HepG2 (cell line): ENCODE measurements around the gene TIMM17A. TPM values are rescaled to one million over a fixed set of nuclear protein-coding genes. Genes with fewer than 3 reads are reported as not detected.
A peak's percentile ranks its signal among the peaks of the same experiment; 100 is the strongest.

Experiments used
- ATAC-seq: fragments of 200-7000 bp; cut with Tn5 transposase; 3 replicates; pipeline ENCODE4 v1.9.1; 2020; ENCODE audit warnings: mild to moderate bottlenecking, moderate library complexity
- BruUV-seq: library from RNA; stranded (reverse); fragments of 400-500 nt; replicated peaks from 2 replicates; lab custom pipeline; 2021; lab: Mats Ljungman, UMichigan
- CTCF ChIA-PET: fragments of 300-600 bp; formaldehyde crosslinking; extraction: SDS; loops from one replicate; lab custom pipeline; 2021; ENCODE audit warnings: low total read pairs, inconsistent platforms, low intra/inter-chr PET ratio; lab: Yijun Ruan, JAX
- POLR2A ChIA-PET: fragments of 350-600 bp; sonication (Branson Sonifier 250); formaldehyde crosslinking; loops from one replicate; lab custom pipeline; 2020; ENCODE audit warnings: antibody characterized with exemption, inconsistent platforms; lab: Yijun Ruan, JAX
- DNase-seq: peaks from one replicate; pipeline ENCODE4 v3.0.0-alpha.2; 2015; ENCODE audit warnings: low spot score
- FAIRE-seq: peaks from 3 replicates; lab custom pipeline; 2011; peaks lifted over from hg19 to GRCh38; lab: Jason Lieb, UNC
- H2AFZ ChIP-seq: one replicate; pipeline ENCODE4 v1.6.1; 2011; ENCODE audit warnings: low read length, inconsistent platforms
- H3K27ac ChIP-seq: fragments of 300-600 bp; 3 replicates; pipeline ENCODE4 v1.8.0; 2011; ENCODE audit warnings: mixed run types, mild to moderate bottlenecking, mixed read lengths, low read length, inconsistent platforms; ENCODE audit not compliant: insufficient read depth; ENCODE audit errors: extremely low read length
- H3K27me3 ChIP-seq, 2 experiments: fragments of 200-600 bp in 1 of 2; 2 replicates in 1 of 2; 3 replicates in 1 of 2; pipeline versions ENCODE4 v1.6.0 to v1.8.0; 2011; ENCODE audit warnings: low read length in 2 of 2, mild to moderate bottlenecking in 2 of 2, moderate library complexity in 2 of 2, inconsistent platforms in 1 of 2; ENCODE audit not compliant: insufficient read depth in 2 of 2, control insufficient read depth in 1 of 2
- H3K36me3 ChIP-seq, 2 experiments: fragments of 200-600 bp in 1 of 2; replicated peaks in 1 of 2; 2 replicates in 1 of 2; 3 replicates in 1 of 2; pipeline versions ENCODE4 v1.5.1 to v1.8.0; 2011; ENCODE audit warnings: low read length in 2 of 2, inconsistent platforms in 1 of 2; ENCODE audit not compliant: insufficient read depth in 2 of 2, control insufficient read depth in 1 of 2
- H3K4me1 ChIP-seq: 2 replicates; pipeline ENCODE4 v1.5.1; 2012; ENCODE audit warnings: low read length, inconsistent platforms; ENCODE audit not compliant: insufficient read depth
- H3K4me2 ChIP-seq: 2 replicates; pipeline ENCODE4 v1.6.0; 2011; ENCODE audit warnings: low read depth, low read length, inconsistent platforms
- H3K4me3 ChIP-seq, 3 experiments: fragments of 200-600 bp in 1 of 3; sonication (generic), shearing (Covaris generic) in 1 of 3; replicated peaks in 1 of 3; 2 replicates each; pipeline ENCODE4 v1.5.1; 2011 to 2016; ENCODE audit warnings: low read length in 3 of 3, inconsistent platforms in 2 of 3, low read depth in 2 of 3, mild to moderate bottlenecking in 2 of 3, control low read depth in 1 of 3, mixed read lengths in 1 of 3; ENCODE audit not compliant: insufficient read depth in 1 of 3
- H3K79me2 ChIP-seq: one replicate; pipeline ENCODE4 v1.6.1; 2011; ENCODE audit warnings: low read length, inconsistent platforms; ENCODE audit not compliant: insufficient read depth
- H3K9ac ChIP-seq: 2 replicates; pipeline ENCODE4 v1.6.0; 2011; ENCODE audit warnings: mild to moderate bottlenecking, low read depth, low read length, inconsistent platforms; ENCODE audit not compliant: insufficient read depth
- H3K9me3 ChIP-seq: 2 replicates; pipeline ENCODE4 v1.5.1; 2012; ENCODE audit warnings: mild to moderate bottlenecking, low read length
- H4K20me1 ChIP-seq: 2 replicates; pipeline ENCODE4 v1.6.0; 2011; ENCODE audit warnings: inconsistent platforms, mild to moderate bottlenecking, low read length, moderate library complexity; ENCODE audit not compliant: insufficient read depth
- ATF7-NPFF ChIP-seq: sonication (generic); formaldehyde crosslinking; IDR thresholded peaks from 2 replicates; pipeline ENCODE4 v1.8.1; 2023; ENCODE audit warnings: mild to moderate bottlenecking, low read depth, missing genetic modification reagents, moderate library complexity
- FOSL2 ChIP-seq: sonication (generic); formaldehyde crosslinking; IDR thresholded peaks from 2 replicates; pipeline ENCODE4 v1.4.0; 2020; ENCODE audit warnings: missing genetic modification reagents
- IRF2 ChIP-seq: IDR thresholded peaks from 2 replicates; pipeline ENCODE4 v1.6.1; 2018; ENCODE audit warnings: missing genetic modification reagents, missing compliant biosample characterization
- ISX ChIP-seq: sonication (generic); formaldehyde crosslinking; conservative IDR thresholded peaks from 2 replicates; pipeline ENCODE4 v1.5.0; 2020; ENCODE audit warnings: missing genetic modification reagents
- MZF1 ChIP-seq: sonication (generic); formaldehyde crosslinking; IDR thresholded peaks from 2 replicates; pipeline ENCODE4 v1.8.1; 2023; ENCODE audit warnings: mild to moderate bottlenecking, missing genetic modification reagents, borderline replicate concordance
- NAIF1 ChIP-seq: sonication (generic); formaldehyde crosslinking; IDR thresholded peaks from 2 replicates; pipeline ENCODE4 v1.5.0; 2020; ENCODE audit warnings: mild to moderate bottlenecking, missing genetic modification reagents, borderline replicate concordance
- PAX8 ChIP-seq: sonication (generic); formaldehyde crosslinking; IDR thresholded peaks from 2 replicates; pipeline ENCODE4 v1.8.0; 2022; ENCODE audit warnings: mild to moderate bottlenecking, missing genetic modification reagents, borderline replicate concordance
- POLR2AphosphoS5 ChIP-seq: IDR thresholded peaks from 2 replicates; pipeline ENCODE4 v1.6.1; 2012; ENCODE audit warnings: low read depth, low read length
- RNF2 ChIP-seq: fragments of 450-650 bp; conservative IDR thresholded peaks from 2 replicates; pipeline ENCODE4 v1.6.1; 2016; ENCODE audit warnings: low read depth
- SALL2 ChIP-seq: sonication (generic); formaldehyde crosslinking; IDR thresholded peaks from 2 replicates; pipeline ENCODE4 v1.8.1; 2023; ENCODE audit warnings: mild to moderate bottlenecking, missing genetic modification reagents, inconsistent platforms
- TAF1 ChIP-seq: sonication (generic); formaldehyde crosslinking; IDR thresholded peaks from 2 replicates; pipeline ENCODE4 v1.4.0; 2020; ENCODE audit warnings: missing genetic modification reagents
- ZNF441 ChIP-seq: sonication (generic); formaldehyde crosslinking; IDR thresholded peaks from 2 replicates; pipeline ENCODE4 v1.7.0; 2021; ENCODE audit warnings: missing genetic modification reagents, borderline replicate concordance
- ZNF556 ChIP-seq: sonication (generic); formaldehyde crosslinking; IDR thresholded peaks from 2 replicates; pipeline ENCODE4 v1.4.0; 2020; ENCODE audit warnings: mild to moderate bottlenecking, missing genetic modification reagents, borderline replicate concordance
- ZNF572 ChIP-seq: sonication (generic); formaldehyde crosslinking; IDR thresholded peaks from 2 replicates; pipeline ENCODE4 v1.5.1; 2020; ENCODE audit warnings: mild to moderate bottlenecking, missing genetic modification reagents
- WGBS: methylation state at CpG from one replicate; pipeline ENCODE4 v1.1.6; 2017; ENCODE audit warnings: low lambda C conversion rate; 5-methylcytosine and 5-hydroxymethylcytosine counted together
- in situ Hi-C: cut with HindIII; loops from 2 replicates; pipeline ENCODE4 v1.10.0; 2017; ENCODE audit warnings: low pct_unique_long_range_greater_than_20kb; ENCODE audit not compliant: extremely low pct_ligation_motif_present
- intact Hi-C: fragments of 100-400 bp; cut with micrococcal nuclease; formaldehyde crosslinking; loops from one replicate; pipeline ENCODE4 v1.10.0; 2022; ENCODE audit not compliant: unreplicated experiment
- polyA plus RNA-seq, 8 experiments: library from polyadenylated mRNA; depleted of rRNA in 3 of 8; stranded (reverse) in 7 of 8; unstranded in 1 of 8; fragments of >200 nt; fragmentation: Illumina TruSeq in 4 of 8; extraction: Trizol in 4 of 8; gene quantifications; 2 replicates each; pipeline versions ENCODE4 v1.2.1 to v1.2.3, GENCODE V29; 2011 to 2016; ENCODE audit warnings: low read depth in 4 of 8, missing spikeins in 1 of 8, mixed read lengths in 1 of 8; ENCODE audit not compliant: insufficient read depth in 1 of 8
- total RNA-seq, 5 experiments: library from RNA; depleted of rRNA; stranded (reverse); fragments of >200 nt; fragmentation: Illumina TruSeq; extraction: Trizol; gene quantifications; 2 replicates each; pipeline ENCODE4 v1.2.3, GENCODE V29; 2016; ENCODE audit warnings: low read depth in 1 of 5
- TF ChIP-seq, protein P1 (sequence below): sonication (generic); formaldehyde crosslinking; IDR thresholded peaks from 2 replicates; pipeline ENCODE4 v1.4.0; 2020; ENCODE audit warnings: low read depth, missing genetic modification reagents
- TF ChIP-seq, protein P2 (sequence below): sonication (generic); formaldehyde crosslinking; IDR thresholded peaks from 2 replicates; pipeline ENCODE4 v1.4.0; 2020; ENCODE audit warnings: low read depth, mild to moderate bottlenecking, missing genetic modification reagents

Gene TIMM17A
- total and polyA plus RNA-seq, 2 of the 13 experiments (the other 11 are each of a cell fraction or from before 2014, with no cell fraction given) = 50.8 to 97.8 TPM

DNA sequence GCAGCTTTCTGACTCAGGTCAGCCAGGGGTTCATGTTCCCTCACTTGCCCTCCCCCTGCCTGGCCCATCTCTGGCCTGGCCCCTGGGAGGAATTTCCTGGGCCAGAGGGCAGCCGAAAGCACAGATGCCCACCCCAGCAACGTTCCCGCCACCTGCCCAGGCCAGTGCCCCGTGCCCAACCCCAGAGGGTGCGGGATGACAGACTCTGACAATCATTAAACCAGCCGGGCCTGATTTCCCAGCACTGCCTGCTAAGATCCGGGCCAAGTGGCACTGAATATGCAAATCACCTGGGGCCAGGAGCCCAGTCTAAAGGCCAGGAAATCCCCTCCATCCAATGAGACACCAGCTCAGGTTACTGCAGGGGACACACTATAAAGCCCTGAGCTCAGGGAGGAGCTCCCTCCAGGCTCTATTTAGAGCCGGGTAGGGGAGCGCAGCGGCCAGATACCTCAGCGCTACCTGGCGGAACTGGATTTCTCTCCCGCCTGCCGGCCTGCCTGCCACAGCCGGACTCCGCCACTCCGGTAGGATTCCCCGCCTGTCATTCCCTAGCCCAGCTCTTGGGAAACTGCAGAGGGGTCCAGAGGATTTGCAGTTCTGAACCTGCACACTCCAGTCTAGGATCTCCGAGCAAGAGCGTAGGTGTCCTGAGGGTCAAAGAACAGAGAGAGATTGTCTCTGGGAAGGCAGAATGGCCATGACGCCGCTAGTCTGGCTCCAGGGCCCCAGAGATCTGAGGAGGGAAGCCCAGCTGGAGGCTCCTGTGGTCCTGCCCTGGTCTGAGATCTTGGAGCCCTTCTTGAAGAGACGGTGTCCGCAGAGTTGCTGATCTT, 55.1 kb downstream of the TIMM17A start, which contains the start of gene ELF3:
Gene ELF3, plus strand, starts transcription at position 408 of the 836 bp plus-strand sequence. CDS start 550 bp downstream, outside the sequence.
- in situ Hi-C loops (loop anchor here (5.0 kb wide), 1 partner anchor 107 kb away; no protein-coding TSS in a partner anchor), intact Hi-C loops (loop anchor here (1.0 kb wide), 3 partner anchors 25 to 81 kb away; no protein-coding TSS in a partner anchor)
- Histone ChIP-seq H3K4me2 (peak within 1 kb of the TSS; percentile 77), H2AFZ (no peak within 1 kb of the TSS), H3K79me2 (peaks cover 37% of the 10 kb centered on the region), H3K36me3 (peaks cover 21 to 36% of the 10 kb centered on the region in 2 experiments; a peak in 4 of 5 replicates), H3K27ac (peak within 1 kb of the TSS; percentile 72), H3K9ac (peak within 1 kb of the TSS; percentile 92), H3K4me3 (peak within 1 kb of the TSS; percentile 82 to 97 (median 93)), H4K20me1 (peaks cover 56% of the 10 kb centered on the region), H3K27me3 (no peaks in the 10 kb centered on the region; a peak in 1 of 5 replicates), H3K9me3 (no peaks in the 10 kb centered on the region), H3K4me1 (peaks cover 76% of the 10 kb centered on the region)
- BruUV-seq = TSS peak; percentile 81
- CTCF ChIA-PET = interaction anchor here (1.2 to 2.9 kb wide), 5 partner anchors 77 to 125 kb away, joined by 3 to 69 read pairs (median 5); partner anchors contain the start of gene GPR37L1
- ATAC-seq (peak; percentile 92), FAIRE-seq (peak; percentile 98), DNase-seq (peak; percentile 99)
- POLR2A ChIA-PET = interaction anchor here (0.6 to 3.9 kb wide), 42 partner anchors 9 to 1295 kb away, joined by 3 to 118 read pairs (median 7); partner anchors contain the start of genes BTG2, GPR37L1, LMOD1 and RNPEP
- WGBS = 0% methylated on average over 3 of the region's 24 CpGs
- TF ChIP-seq TAF1 (CRISPR knock-in tag) = peak; percentile 99
- TF ChIP-seq MZF1 = 0 out of 2 replicates have a peak, but pooled peaks have one; percentile 55
- no peak for TF ChIP-seq PAX8
- TF ChIP-seq ATF7-NPFF = peak; percentile 85
- TF ChIP-seq NAIF1 (CRISPR knock-in tag) = no peak
- TF ChIP-seq SALL2 (CRISPR knock-in tag) = peak; percentile 14; the same call in 1 of the 2 replicates
- peak; percentile 56; the same call in 1 of the 2 replicates for TF ChIP-seq ZNF441 (CRISPR knock-in tag)
- peak; percentile 38; the same call in 1 of the 2 replicates for TF ChIP-seq ZNF572 (CRISPR knock-in tag)
- TF ChIP-seq IRF2 (CRISPR knock-in tag) = peak; percentile 18; the same call in 1 of the 2 replicates
- peak; percentile 48; the same call in 1 of the 2 replicates for TF ChIP-seq FOSL2 (CRISPR knock-in tag)
- TF ChIP-seq RNF2 = no peak
- TF ChIP-seq ISX (CRISPR knock-in tag) = 0 out of 2 replicates have a peak, but pooled peaks have one; percentile 11
- TF ChIP-seq, protein P1, sequence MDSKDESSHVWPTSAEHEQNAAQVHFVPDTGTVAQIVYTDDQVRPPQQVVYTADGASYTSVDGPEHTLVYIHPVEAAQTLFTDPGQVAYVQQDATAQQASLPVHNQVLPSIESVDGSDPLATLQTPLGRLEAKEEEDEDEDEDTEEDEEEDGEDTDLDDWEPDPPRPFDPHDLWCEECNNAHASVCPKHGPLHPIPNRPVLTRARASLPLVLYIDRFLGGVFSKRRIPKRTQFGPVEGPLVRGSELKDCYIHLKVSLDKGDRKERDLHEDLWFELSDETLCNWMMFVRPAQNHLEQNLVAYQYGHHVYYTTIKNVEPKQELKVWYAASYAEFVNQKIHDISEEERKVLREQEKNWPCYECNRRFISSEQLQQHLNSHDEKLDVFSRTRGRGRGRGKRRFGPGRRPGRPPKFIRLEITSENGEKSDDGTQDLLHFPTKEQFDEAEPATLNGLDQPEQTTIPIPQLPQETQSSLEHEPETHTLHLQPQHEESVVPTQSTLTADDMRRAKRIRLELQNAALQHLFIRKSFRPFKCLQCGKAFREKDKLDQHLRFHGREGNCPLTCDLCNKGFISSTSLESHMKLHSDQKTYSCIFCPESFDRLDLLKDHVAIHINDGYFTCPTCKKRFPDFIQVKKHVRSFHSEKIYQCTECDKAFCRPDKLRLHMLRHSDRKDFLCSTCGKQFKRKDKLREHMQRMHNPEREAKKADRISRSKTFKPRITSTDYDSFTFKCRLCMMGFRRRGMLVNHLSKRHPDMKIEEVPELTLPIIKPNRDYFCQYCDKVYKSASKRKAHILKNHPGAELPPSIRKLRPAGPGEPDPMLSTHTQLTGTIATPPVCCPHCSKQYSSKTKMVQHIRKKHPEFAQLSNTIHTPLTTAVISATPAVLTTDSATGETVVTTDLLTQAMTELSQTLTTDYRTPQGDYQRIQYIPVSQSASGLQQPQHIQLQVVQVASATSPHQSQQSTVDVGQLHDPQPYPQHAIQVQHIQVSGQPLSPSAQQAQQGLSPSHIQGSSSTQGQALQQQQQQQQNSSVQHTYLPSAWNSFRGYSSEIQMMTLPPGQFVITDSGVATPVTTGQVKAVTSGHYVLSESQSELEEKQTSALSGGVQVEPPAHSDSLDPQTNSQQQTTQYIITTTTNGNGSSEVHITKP = peak; percentile 23
- TF ChIP-seq ZNF556 (CRISPR knock-in tag) = 0 out of 2 replicates have a peak, but pooled peaks have one; percentile 58
- TF ChIP-seq, protein P2, sequence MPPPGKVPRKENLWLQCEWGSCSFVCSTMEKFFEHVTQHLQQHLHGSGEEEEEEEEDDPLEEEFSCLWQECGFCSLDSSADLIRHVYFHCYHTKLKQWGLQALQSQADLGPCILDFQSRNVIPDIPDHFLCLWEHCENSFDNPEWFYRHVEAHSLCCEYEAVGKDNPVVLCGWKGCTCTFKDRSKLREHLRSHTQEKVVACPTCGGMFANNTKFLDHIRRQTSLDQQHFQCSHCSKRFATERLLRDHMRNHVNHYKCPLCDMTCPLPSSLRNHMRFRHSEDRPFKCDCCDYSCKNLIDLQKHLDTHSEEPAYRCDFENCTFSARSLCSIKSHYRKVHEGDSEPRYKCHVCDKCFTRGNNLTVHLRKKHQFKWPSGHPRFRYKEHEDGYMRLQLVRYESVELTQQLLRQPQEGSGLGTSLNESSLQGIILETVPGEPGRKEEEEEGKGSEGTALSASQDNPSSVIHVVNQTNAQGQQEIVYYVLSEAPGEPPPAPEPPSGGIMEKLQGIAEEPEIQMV (CRISPR knock-in tag) = peak; percentile 58; the same call in 1 of the 2 replicates
- TF ChIP-seq POLR2AphosphoS5 = peak; percentile 98
